GM18519 (cell line): Measurements from ENCODE around the gene TBX10.
"Not testable (repeated sequence)": the region's sequence is repeated elsewhere in the genome, so short reads cannot be mapped to it uniquely, and the experiment has no call there.

Experiments used
- ATAC-seq: cut with Tn5 transposase; IDR thresholded peaks from one replicate; pipeline ENCODE4 v1.9.1; 2021; ENCODE audit warnings: mild to moderate bottlenecking, moderate library complexity; ENCODE audit not compliant: unreplicated experiment, low FRiP score

The TBX10 gene

DNA sequence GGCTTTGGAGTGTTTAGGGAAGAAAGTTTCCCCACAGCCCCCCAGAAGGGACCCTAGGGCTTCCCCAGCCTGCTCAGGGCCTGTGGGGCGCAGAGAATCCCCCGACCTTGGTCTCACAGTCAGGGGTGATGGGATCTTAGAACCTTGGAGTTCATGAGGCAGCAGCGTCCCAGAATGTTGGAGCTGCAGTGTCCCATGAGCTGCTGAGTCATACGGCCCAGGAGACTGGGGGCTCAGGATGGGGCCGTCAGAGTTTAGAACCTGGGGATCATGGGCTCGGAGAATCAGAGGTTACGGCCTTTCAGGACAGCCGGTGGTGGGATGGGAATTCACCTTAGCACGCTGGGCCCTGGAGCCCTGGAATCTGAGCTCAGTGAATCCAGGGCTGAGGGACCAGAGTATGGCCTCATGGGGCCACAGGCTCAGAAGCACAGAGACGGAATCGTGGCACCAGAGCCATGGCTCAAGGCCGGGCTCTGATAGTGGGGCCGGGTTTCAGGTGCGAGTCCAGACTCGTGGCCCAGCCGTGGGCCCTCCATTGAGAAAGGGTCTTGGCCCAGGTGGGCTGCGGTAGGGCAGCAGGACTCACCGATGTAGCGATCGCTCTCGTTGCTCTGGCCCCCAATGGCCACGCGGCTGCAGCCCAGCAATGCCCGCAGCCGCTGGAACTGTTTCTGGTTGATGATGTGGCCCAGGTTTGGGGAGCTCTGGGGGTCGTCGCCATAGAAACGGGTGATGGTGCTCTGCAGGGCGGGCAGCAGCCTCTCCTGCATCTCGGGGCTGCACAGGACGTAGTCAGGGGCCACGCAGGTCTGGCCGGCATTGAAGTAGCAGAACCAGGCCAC is 25.4 kb upstream of the TBX10 start:
- ATAC-seq, result no peak

DNA sequence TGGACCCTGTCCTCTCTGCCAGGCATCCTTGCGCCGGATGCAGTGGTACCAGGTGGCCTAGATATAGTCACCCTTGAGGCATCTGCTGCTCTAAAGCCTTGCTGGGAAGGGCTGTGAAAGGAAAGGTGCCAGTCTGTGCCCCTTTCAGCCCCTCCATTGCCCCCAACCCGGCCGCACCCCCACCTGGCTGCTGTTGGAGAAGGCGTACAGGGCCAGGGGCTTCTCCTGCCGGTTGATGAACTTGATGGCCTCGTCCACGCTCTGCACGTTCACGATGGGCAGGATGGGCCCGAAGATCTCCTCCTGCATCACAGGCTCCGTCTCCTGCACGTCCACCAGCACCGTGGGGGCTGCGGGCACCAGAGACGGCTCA is 24.6 kb upstream of the TBX10 start:
- ATAC-seq, result no peak

DNA sequence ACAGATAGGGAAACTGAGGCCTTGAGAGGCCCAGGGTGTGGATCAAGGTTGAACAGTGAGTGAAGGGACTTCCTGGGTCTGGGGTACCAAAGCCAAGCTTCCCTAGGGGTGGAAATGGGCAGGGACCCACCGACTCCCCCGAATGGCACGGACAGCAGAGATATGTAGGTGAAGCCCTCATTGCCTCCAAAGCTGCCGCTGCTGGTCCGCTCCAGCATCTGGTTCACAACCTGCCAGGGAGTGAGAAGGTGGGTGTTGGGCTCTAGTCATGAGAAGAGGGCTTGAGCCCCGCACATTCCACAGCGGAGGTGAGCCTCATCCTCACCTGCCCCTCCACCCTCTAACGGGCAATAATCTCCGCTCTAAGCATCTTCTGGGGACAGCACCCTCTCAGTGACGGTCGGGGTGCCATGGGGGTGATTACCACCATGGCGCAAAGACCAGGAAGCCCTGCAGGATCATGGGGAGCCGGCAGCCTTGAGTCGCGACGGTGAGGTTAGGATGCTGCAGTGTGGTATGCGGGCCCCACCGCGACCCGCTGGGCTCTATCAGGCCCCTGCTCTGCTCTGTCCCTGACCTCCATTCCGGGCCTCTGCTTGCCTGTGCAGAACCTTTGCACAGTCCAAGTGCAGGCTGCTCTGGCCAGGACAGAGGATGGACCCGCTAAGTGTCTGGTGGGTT is 24.1 kb upstream of the TBX10 start:
- ATAC-seq, result no peak

DNA sequence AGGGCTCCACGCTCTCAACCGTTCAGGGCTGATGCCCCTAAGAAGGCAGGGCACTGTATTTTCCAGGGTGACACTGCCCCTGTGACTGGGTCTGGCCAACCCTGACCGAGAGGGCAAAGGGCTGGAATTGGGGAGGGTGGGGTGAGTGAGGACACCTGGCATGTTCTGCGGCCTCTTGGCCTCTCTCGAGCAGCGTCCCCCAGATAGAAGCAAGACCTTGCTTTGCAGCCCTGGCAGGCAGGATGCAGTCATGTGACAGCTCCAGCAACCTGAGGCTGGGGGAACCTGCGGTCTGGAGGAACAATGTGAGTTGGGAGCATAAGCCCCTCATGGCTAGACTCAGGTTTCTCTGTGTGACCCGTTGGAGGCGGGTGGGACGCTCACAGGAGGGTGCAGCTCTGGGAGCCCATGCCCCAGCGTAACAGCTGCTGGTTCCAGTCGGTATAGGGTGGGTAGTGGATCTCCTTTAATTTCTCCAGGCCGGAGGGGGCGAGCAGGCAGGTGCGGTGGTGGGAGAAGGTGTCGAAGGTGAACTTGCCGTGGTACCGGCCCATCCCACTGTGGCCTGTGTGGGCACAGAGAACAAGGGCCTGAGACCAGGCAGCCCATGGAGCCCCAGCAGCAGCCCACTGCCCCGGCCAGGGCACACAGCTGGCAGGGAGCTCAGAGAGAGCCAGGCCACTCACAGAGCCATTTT is 23.4 kb upstream of the TBX10 start:
- no peak for ATAC-seq

DNA sequence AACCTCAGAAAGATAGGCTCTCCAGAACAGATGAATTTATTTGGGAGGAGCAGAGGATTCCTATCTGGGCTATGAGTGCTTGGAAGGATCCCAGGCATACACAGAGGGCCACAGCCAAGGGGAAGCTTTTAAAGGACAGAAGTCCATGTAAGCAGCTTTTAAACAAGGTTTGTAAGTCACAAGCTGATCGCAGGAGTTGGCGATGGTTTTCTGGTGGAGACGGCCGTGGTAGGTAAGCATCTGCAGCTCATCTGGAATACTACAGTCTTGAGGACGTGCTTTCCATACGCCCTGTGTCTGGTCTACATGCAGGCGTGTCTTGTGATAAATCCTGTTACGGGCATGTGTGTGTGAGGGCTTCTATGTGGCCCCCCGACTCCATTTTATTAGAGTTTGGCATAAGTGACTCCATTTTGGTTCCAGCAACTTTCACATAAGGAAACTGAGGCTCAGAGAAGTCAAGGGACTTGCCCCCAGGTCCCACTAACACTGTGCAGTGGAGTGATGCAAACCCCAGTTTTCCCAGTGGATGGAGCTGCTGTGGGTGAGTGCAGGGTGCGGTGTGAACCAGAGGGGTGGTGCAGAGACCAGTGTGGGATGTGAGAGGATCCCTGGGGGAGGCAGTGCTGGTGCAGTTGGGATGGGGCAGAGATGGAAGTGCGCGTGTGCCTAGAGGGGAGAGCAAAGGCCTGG is 22.7 kb upstream of the TBX10 start:
- ATAC-seq, result no peak

DNA sequence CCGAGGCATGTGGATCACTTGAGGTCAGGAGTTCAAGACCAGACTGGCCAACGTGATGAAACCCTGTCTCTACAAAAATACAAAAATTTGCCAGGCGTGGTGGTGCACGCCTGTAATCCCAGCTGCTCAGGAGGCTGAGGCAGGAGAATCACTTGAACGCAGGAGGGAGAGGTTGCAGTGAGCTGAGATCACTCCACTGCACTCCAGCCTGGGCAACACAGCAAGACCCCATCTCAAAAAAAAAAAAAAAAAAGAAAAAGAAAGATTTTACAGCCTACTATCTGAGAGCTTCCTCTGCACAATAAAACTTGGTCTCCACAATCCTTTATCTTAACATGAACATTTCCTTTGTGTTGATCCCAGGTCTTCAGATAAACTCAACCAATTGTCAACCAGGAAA is 21.2 kb upstream of the TBX10 start:
- not testable (repeated sequence) for ATAC-seq

DNA sequence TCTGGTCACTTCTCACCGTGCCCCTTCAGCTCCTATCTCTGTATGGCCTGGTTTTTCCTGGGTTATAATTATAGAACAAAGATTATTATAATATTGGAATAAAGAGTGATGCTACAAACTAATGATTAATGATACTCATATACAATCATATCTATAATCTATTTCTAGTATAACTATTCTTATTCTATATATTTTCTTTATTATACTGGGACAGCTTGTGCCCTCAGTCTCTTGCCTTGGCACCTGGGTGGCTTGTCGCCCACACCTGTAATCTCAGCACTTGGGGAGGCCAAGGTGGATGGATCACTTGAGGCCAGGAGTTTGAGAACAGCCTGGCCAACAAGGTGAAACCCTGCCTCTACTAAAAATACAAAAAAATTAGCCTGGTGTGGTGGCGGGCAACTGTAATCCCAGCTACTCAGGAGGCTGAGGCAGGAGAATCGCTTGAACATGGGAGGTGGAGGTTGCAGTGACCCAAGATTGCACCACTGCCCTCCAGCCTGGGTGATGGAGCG is 20.1 kb upstream of the TBX10 start:
- ATAC-seq, result not testable (repeated sequence)

DNA sequence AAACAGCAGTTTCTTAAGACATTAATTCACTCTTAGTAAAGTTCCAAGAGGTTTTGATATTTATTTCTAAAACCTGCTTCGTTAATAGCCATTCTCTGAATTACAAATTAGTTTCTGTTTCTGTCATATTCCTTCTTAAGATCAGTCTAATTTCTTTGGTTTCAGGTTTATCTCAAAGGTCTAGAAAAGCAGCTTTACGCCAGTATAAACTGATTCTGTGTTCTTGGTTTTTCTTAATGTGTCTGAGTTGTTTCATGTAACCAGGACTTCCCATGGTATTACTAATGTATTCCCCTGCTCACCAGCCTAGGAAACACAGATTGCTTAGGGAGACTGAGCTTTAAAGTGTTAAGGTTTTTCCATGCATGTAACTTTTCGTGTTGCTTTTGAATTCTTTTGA is 17.7 kb upstream of the TBX10 start:
- ATAC-seq, result no peak

DNA sequence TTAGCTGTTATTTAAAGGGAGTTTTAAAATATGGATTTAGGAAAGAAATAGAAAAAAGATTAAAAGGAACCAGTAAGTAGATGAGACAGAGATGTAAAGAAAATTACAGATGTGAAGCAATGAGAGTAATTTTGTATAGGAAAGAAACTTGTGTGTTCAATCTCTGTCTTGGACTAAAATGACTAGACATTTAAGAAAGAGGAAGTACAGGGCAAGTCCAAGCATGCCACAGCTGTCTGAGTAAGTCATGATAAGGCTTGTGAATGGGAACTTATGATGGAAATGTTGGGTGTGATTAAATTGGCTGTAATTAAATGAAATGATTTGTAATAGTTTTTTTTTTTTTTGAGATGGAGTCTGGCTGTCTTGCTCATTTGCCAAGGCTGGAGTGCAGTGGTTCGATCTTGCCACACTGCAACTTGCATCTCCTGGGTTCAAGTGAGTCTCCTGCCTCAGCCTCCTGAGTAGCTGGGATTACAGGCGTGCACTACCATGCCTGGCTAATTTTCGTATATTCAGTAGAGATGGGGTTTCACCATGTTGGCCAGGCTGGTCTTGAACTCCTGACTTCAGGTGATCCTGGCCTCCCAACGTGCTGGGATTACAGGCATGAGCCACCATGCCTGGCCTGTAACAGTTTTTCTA is 16.8 kb upstream of the TBX10 start:
- ATAC-seq, result no peak

DNA sequence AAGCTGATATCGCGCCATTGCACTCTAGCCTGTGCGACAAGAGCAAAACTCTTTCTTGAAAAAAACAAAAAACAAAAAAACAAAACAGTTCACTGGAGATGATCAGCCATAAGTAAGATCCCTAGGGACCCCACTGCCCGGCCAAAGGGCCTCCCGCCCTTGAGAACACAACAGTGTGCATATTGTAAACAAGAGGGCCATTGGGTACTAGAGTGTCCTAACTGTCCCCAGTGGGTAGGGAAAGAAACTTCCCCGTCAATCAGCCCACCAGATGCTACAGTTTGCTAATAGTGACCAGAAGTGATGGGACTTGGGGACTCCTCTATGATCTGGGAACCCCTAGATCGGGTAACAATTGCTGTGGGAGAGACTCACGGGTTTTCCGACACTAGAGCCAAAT is 14.7 kb upstream of the TBX10 start:
- ATAC-seq, result no peak

DNA sequence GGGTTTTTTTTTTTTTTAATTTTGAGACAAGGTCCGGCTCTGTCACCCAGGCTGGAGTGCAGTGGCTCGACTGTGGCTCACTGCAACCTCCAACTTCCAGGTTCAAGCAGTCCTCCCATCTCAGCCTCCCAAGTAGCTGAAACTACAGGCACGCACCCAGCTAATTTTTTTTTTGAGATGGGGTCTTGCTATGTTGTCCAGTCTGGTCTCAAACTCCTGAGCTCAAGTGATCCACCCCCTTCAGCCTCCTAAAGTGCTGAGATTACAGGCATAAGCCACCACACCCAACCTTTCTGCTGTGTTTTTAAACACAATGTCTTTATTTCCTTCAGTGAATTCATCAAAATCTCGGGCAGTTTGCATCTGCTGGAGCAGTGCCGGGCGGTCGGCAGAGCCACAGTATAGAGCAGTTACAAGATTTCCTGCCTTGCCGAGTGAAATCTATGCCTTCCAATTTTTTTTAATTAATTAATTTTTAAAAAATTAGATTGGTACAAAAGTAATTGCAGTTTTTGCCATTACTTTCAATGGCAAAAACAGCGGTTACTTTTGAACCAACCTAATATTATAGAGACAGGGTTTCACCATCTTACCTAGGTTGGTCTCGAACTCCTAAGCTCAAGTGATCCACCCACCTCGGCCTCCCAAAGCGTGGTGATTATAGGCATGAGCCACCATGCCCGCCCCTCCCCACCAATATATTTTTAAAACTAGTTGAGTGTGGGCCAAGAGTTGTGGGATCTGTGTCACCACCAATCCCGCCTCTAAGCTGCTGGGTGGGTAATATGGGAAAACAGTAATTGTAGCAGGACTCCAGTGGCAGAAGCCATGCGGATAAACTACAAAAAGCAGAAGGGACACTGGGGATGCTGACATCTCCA is 13.6 kb upstream of the TBX10 start:
- ATAC-seq, result no peak

DNA sequence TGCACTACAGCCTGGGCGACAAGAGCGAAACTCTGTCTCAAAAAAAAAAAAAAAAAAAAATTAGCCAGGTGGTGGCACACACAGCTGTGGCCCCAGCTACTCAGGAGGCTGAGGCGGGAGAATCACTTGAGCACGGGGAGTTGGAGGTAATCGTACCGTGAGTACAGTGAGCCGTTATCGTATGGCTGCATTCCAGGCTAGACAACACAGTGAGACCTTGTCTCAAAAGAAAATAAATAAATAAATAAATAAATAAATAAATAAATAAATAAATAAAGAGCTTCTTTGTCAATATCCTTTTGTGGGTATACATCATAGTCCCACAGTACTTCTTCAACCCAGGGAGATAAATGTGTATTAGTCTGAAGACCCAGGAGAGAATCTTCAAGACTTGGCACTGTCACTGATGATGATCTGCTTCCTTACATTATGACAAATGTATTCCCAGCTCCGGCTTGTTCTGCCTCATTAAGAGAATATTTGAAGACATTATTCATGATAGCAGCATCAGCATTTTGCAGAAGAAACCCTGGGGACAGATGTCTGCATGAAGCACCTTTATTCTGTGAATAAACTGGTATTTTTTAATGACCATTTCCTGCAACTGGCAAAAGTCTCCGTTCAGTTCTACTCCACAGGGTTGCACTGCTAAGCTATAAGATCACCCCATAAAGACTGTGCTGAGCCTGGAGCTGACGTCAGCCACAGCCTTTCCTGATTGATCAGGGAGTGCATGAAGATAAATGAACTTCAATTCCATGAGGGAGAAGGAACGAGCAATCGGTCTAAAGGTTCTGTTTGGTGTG is 12.6 kb upstream of the TBX10 start:
- no peak for ATAC-seq

DNA sequence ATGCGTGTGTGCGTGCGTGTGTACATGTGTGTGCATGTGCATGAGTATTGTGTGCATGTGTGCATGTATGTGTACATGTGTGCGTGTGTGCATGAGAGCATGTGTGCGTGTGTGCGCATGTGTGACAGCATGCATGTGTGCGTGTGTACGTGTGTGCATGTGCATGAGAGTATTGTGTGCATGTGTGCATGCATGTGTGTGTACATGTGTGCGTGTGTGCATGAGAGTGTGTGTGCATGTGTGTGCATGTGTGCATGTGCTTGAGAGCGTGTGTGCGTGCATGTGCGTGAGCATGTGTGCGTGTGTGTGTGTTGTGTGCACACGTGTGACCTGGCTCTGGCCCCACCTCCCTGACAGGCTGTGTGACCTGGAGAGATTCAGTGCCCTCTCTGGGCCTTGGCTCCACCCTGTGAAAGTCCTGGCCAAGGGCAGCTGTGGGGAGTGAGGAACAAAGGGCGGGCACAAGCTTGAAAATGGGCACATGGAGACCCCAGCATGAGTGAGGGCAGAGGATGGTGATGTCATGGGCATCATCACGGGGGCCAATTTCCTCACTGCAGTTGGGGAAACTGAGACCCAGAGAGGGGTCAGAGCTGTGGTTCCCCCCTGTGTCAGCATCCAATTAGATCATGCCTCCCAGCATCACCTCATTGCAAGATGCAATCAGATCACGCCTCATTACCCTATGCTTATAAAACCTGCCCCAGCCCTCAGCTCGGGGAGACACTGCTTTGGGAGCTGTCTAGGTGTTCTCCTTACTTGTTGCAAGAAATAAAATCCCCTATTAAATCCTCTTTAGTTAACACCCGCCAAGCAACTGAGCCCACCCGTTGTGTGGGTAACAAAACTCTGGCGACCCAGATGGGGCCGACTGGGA is 10.3 kb upstream of the TBX10 start:
- ATAC-seq, result no peak

DNA sequence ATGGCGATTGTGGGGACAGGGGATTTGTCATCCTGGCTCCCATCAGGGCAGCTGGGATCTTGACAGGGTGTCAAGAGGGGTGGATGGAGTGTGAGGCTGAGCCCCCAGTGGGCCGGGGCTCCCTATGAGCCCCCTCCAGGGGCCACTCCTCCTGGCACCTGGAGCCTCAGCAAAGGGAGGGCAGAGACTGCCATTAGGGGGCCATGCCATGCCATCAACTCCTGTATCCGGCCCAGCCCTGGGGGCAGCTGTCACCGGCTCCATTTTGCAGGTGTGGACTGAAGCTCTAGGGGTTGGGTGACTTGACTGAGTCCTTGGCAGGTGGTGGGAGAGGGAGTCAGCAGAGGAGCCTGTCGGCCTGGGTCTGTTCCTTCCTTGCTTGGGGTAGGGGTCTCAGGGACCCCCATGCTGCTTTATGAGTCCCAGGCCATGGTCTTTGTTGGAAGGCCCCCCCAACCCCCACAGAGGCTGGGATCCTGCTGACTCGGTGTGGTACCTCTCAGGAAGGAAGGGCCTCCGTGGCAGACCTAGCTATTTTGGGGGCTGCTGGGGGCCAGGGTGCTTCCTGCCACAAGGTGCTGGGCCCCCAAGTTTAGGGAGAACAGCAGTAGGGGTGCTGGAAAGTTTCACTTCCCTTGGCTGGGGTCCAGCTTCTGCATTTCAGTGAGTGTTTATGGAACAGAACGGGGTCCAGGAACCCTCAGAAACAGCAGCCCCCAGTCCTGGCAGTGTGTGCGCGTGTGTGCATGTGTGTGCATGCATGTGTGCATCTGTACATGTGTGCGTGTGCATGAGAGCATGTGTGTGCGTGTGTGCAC is 9.4 kb upstream of the TBX10 start:
- no peak for ATAC-seq

DNA sequence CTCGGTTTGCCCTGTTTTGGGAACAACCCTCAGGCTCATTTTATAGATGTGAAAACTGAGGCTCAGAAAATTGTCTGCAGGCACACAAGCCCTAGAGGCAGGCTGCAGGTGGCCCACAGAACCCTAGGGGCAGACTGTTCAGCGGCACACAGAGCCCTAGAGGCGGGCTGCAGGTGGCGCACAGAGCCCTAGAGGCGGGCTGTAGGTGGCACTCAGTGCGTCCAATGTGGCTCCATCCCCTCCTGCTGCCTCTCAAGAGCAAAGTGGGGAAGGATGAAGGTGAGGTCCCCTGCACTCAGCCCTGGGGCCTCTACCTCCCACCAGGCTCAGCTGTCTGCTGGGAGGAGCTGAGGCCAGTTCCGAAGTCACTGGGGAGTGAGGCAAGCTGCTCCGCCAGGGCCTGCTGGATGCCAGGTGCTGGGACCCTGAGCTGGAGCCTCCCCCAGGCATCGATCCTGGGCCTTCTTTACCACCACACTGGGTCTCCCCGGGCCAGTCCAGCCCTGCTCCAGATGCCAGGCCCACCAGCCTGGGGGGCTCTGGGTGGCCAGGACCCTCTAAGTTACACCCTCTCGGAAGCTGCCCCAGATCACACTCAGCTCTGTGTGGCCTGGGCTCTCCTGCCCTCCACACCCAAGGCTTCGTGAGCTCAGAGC is 8.7 kb upstream of the TBX10 start:
- ATAC-seq, result no peak

DNA sequence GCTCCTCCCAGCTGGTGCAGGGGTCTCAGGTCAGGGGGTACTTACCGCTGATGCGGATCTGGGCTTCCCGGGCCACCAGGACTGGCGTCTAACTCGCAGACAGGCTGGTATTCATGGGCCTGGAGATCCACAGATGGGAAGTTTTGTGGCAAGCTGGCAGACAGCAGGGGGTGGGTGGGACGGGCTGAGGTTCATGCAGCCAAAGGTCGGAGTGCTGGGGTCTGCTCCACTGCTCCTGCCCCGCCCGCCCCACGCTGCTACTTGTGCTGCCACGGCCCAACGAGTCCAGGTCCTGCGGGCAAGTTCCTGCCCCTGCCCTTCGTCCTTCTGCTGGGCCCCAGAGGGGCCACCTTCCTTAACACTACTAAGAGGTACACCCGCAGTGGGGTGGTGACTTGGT is 7.9 kb upstream of the TBX10 start:
- ATAC-seq, result no peak
